SK-N-SH treated with all-trans-retinoic acid at 6 μM for 48 hours (cell line): ENCODE results near the gene ATXN7.

Experiments
- ATAC-seq: fragments of 200-7000 bp; cut with Tn5 transposase; 3 replicates; pipeline ENCODE4 v1.9.1; 2020; ENCODE audit warnings: mild to moderate bottlenecking, moderate library complexity
- BACH2 ChIP-seq: fragments of 250-450 bp; sonication (Bioruptor Pico); IDR thresholded peaks from 2 replicates; pipeline ENCODE4 v1.9.0; 2021; ENCODE audit warnings: mild to moderate bottlenecking, borderline replicate concordance
- CSDC2 ChIP-seq: fragments of 250-450 bp; sonication (Bioruptor Pico); IDR thresholded peaks from 2 replicates; pipeline ENCODE4 v1.5.0; 2020; ENCODE audit warnings: mild to moderate bottlenecking, moderate library complexity
- ESRRG ChIP-seq: fragments of 250-450 bp; sonication (Bioruptor Pico); IDR thresholded peaks from 2 replicates; pipeline ENCODE4 v1.6.1; 2021; ENCODE audit warnings: mild to moderate bottlenecking
- GLIS3 ChIP-seq: fragments of 250-450 bp; sonication (Bioruptor Pico); IDR thresholded peaks from 2 replicates; pipeline ENCODE4 v1.5.0; 2020; ENCODE audit warnings: mild to moderate bottlenecking, moderate library complexity
- ISL1 ChIP-seq: fragments of 250-450 bp; sonication (Bioruptor Pico); IDR thresholded peaks from 2 replicates; pipeline ENCODE4 v2.1.2; 2022; ENCODE audit warnings: mild to moderate bottlenecking, moderate library complexity
- OSR1 ChIP-seq: fragments of 250-450 bp; sonication (Bioruptor Pico); IDR thresholded peaks from 2 replicates; pipeline ENCODE4 v1.8.0; 2022; ENCODE audit warnings: moderate library complexity, mild to moderate bottlenecking, inconsistent platforms
- PPARA ChIP-seq: fragments of 250-450 bp; sonication (Bioruptor Pico); IDR thresholded peaks from 2 replicates; pipeline ENCODE4 v1.5.0; 2020; ENCODE audit warnings: mild to moderate bottlenecking, borderline replicate concordance
- RARB ChIP-seq: fragments of 250-450 bp; sonication (Bioruptor Pico); IDR thresholded peaks from 2 replicates; pipeline ENCODE4 v1.8.0; 2021; ENCODE audit warnings: mild to moderate bottlenecking, moderate library complexity
- SNAI2 ChIP-seq: fragments of 250-450 bp; sonication (Bioruptor Pico); IDR thresholded peaks from 2 replicates; pipeline ENCODE4 v1.5.0; 2020; ENCODE audit warnings: mild to moderate bottlenecking, moderate library complexity
- TCF4 ChIP-seq: fragments of 250-450 bp; sonication (Bioruptor Pico); IDR thresholded peaks from 2 replicates; pipeline ENCODE4 v1.8.0; 2021; ENCODE audit warnings: mild to moderate bottlenecking, moderate library complexity, borderline replicate concordance
- ZC3H10 ChIP-seq: fragments of 250-450 bp; sonication (Bioruptor Pico); IDR thresholded peaks from 2 replicates; pipeline ENCODE4 v1.5.1; 2021; ENCODE audit warnings: mild to moderate bottlenecking, moderate library complexity
- ZFP3 ChIP-seq: fragments of 250-450 bp; sonication (Bioruptor Pico); IDR thresholded peaks from 2 replicates; pipeline ENCODE4 v1.5.0; 2020; ENCODE audit warnings: mild to moderate bottlenecking, moderate library complexity
- ZFP30 ChIP-seq: fragments of 450-650 bp; formaldehyde crosslinking; IDR thresholded peaks from 2 replicates; pipeline ENCODE4 v1.5.0; 2022; ENCODE audit warnings: mild to moderate bottlenecking, moderate library complexity
- ZNF565 ChIP-seq: fragments of 450-650 bp; formaldehyde crosslinking; conservative IDR thresholded peaks from 2 replicates; pipeline ENCODE4 v1.5.0; 2020; ENCODE audit warnings: low read depth, mild to moderate bottlenecking, moderate library complexity
- ZNF70 ChIP-seq: fragments of 450-650 bp; formaldehyde crosslinking; IDR thresholded peaks from 2 replicates; pipeline ENCODE4 v1.5.0; 2020; ENCODE audit warnings: mild to moderate bottlenecking, moderate library complexity
- TF ChIP-seq, protein P1 (sequence below): fragments of 250-450 bp; sonication (Bioruptor Pico); IDR thresholded peaks from 2 replicates; pipeline ENCODE4 v1.5.1; 2020; ENCODE audit warnings: low read depth, mild to moderate bottlenecking, moderate library complexity
- TF ChIP-seq, protein P2 (sequence below): fragments of 250-450 bp; sonication (Bioruptor Pico); IDR thresholded peaks from 2 replicates; pipeline ENCODE4 v1.5.0; 2020; ENCODE audit warnings: mild to moderate bottlenecking, moderate library complexity
- TF ChIP-seq, protein P3 (sequence below): fragments of 250-450 bp; sonication (Bioruptor Pico); IDR thresholded peaks from 2 replicates; pipeline ENCODE4 v1.8.0; 2020; ENCODE audit warnings: mild to moderate bottlenecking, moderate library complexity, borderline replicate concordance
- TF ChIP-seq, protein P4 (sequence below): fragments of 250-450 bp; sonication (Bioruptor Pico); IDR thresholded peaks from 2 replicates; pipeline ENCODE4 v1.5.1; 2021; ENCODE audit warnings: mild to moderate bottlenecking, moderate library complexity
- TF ChIP-seq, protein P5 (sequence below): fragments of 250-450 bp; sonication (Bioruptor Pico); IDR thresholded peaks from 2 replicates; pipeline ENCODE4 v1.8.0; 2021; ENCODE audit warnings: low read depth, mild to moderate bottlenecking, moderate library complexity, borderline replicate concordance

The ATXN7 gene

DNA sequence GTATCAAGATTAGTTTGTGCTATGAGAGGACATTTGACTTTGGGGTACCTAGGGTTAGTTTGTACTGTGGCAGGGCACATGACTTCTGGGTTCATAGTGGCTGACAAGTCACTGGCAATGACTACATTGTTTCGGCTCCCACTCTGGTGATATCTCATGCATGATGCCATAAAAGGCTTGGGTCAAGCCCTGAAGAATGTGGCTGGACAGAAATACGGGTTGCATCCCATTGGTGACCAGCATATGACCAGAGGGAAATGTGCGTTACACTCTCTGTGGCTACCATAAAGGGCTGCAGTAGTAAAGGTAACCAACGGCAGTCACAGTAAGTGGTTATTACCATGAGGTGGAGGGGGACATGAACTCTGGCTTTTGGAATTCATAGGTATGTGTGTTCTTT is 18.5 kb upstream of the ATXN7 start (continued):
- TF ChIP-seq, protein P1, sequence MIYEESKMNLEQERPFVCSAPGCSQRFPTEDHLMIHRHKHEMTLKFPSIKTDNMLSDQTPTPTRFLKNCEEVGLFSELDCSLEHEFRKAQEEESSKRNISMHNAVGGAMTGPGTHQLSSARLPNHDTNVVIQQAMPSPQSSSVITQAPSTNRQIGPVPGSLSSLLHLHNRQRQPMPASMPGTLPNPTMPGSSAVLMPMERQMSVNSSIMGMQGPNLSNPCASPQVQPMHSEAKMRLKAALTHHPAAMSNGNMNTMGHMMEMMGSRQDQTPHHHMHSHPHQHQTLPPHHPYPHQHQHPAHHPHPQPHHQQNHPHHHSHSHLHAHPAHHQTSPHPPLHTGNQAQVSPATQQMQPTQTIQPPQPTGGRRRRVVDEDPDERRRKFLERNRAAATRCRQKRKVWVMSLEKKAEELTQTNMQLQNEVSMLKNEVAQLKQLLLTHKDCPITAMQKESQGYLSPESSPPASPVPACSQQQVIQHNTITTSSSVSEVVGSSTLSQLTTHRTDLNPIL (CRISPR knock-in tag) = no peak
- TF ChIP-seq TCF4 (CRISPR knock-in tag) = no peak
- TF ChIP-seq ZNF565 = no peak
- TF ChIP-seq SNAI2 (CRISPR knock-in tag) = no peak
- TF ChIP-seq ZFP3 (CRISPR knock-in tag) = no peak
- TF ChIP-seq, all 23 proteins: peak for 0

DNA sequence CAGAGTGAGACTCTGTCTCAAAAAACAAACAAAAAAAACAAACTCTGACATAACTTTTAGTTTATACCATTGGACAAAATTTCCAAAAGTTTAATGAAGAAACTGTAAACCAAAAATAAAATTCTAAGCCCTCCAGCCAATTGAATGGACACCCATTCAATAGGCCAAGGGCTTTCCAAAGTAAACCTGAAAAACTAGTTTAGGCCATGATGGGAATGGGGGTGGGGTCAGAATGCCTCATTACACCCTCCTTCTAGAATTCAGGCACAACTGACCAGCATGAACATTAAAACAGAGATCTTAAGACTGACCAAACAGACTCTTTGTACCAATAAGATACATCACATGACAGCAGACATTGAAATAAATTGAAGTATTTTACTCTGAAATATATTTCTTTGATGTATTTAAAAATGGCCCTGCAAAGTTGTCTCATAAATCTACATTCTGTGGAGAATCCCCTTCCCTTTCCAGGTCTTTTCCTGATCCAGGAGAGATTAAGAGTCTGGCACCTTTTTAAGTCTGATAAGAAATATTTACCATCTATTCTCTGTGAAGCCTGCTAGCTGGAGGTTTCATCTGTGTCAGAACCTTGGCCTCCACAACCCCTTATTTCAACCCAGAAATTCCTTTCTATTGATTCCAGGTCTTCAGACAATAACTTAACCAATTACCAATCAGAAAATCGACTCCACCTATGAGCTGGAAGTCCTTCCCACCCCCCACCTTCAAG is 15.8 kb upstream of the ATXN7 start:
- TF ChIP-seq ZNF70 (CRISPR knock-in tag) = no peak
- TF ChIP-seq ZC3H10 (CRISPR knock-in tag) = no peak
- TF ChIP-seq, protein P2, sequence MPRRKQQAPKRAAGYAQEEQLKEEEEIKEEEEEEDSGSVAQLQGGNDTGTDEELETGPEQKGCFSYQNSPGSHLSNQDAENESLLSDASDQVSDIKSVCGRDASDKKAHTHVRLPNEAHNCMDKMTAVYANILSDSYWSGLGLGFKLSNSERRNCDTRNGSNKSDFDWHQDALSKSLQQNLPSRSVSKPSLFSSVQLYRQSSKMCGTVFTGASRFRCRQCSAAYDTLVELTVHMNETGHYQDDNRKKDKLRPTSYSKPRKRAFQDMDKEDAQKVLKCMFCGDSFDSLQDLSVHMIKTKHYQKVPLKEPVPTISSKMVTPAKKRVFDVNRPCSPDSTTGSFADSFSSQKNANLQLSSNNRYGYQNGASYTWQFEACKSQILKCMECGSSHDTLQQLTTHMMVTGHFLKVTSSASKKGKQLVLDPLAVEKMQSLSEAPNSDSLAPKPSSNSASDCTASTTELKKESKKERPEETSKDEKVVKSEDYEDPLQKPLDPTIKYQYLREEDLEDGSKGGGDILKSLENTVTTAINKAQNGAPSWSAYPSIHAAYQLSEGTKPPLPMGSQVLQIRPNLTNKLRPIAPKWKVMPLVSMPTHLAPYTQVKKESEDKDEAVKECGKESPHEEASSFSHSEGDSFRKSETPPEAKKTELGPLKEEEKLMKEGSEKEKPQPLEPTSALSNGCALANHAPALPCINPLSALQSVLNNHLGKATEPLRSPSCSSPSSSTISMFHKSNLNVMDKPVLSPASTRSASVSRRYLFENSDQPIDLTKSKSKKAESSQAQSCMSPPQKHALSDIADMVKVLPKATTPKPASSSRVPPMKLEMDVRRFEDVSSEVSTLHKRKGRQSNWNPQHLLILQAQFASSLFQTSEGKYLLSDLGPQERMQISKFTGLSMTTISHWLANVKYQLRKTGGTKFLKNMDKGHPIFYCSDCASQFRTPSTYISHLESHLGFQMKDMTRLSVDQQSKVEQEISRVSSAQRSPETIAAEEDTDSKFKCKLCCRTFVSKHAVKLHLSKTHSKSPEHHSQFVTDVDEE (CRISPR knock-in tag) = no peak
- TF ChIP-seq ESRRG (CRISPR knock-in tag) = no peak
- TF ChIP-seq BACH2 (CRISPR knock-in tag) = no peak
- TF ChIP-seq, protein P3, sequence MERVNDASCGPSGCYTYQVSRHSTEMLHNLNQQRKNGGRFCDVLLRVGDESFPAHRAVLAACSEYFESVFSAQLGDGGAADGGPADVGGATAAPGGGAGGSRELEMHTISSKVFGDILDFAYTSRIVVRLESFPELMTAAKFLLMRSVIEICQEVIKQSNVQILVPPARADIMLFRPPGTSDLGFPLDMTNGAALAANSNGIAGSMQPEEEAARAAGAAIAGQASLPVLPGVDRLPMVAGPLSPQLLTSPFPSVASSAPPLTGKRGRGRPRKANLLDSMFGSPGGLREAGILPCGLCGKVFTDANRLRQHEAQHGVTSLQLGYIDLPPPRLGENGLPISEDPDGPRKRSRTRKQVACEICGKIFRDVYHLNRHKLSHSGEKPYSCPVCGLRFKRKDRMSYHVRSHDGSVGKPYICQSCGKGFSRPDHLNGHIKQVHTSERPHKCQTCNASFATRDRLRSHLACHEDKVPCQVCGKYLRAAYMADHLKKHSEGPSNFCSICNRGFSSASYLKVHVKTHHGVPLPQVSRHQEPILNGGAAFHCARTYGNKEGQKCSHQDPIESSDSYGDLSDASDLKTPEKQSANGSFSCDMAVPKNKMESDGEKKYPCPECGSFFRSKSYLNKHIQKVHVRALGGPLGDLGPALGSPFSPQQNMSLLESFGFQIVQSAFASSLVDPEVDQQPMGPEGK (CRISPR knock-in tag) = no peak
- no peak for TF ChIP-seq OSR1
- TF ChIP-seq, protein P4, sequence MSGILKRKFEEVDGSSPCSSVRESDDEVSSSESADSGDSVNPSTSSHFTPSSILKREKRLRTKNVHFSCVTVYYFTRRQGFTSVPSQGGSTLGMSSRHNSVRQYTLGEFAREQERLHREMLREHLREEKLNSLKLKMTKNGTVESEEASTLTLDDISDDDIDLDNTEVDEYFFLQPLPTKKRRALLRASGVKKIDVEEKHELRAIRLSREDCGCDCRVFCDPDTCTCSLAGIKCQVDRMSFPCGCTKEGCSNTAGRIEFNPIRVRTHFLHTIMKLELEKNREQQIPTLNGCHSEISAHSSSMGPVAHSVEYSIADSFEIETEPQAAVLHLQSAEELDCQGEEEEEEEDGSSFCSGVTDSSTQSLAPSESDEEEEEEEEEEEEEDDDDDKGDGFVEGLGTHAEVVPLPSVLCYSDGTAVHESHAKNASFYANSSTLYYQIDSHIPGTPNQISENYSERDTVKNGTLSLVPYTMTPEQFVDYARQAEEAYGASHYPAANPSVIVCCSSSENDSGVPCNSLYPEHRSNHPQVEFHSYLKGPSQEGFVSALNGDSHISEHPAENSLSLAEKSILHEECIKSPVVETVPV (CRISPR knock-in tag) = no peak
- TF ChIP-seq ZNF565 = no peak
- no peak for TF ChIP-seq CSDC2 (CRISPR knock-in tag)
- no peak for TF ChIP-seq SNAI2 (CRISPR knock-in tag)
- TF ChIP-seq ZFP30 (CRISPR knock-in tag) = no peak
- TF ChIP-seq ISL1 (CRISPR knock-in tag) = no peak
- no peak for TF ChIP-seq RARB (CRISPR knock-in tag)
- ATAC-seq = no peak

DNA sequence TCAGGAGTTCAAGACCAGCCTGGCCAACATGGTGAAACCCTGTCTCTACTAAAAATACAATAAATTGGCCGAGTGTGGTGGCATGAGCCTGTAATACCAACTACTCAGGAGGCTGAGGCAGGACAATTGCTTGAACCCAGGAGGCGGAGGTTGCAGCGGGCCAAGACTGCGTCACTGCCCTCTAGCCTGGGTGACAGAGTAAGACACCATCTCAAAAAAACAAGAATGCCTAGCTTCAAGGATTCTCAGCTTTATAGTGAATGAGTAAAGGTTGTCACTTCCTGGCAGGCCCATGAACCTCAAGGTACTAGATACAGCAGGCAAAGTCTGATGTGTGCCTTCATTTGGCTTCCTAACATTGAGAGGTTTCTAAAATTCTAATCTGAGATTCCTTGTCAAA is 14.5 kb upstream of the ATXN7 start:
- ATAC-seq = no peak
- TF ChIP-seq, protein P3 (CRISPR knock-in tag) = no peak
- TF ChIP-seq, protein P4 (CRISPR knock-in tag) = no peak
- TF ChIP-seq, protein P2 (CRISPR knock-in tag) = no peak
- TF ChIP-seq, protein P5, sequence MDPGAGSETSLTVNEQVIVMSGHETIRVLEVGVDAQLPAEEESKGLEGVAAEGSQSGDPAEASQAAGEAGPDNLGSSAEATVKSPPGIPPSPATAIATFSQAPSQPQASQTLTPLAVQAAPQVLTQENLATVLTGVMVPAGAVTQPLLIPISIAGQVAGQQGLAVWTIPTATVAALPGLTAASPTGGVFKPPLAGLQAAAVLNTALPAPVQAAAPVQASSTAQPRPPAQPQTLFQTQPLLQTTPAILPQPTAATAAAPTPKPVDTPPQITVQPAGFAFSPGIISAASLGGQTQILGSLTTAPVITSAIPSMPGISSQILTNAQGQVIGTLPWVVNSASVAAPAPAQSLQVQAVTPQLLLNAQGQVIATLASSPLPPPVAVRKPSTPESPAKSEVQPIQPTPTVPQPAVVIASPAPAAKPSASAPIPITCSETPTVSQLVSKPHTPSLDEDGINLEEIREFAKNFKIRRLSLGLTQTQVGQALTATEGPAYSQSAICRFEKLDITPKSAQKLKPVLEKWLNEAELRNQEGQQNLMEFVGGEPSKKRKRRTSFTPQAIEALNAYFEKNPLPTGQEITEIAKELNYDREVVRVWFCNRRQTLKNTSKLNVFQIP (CRISPR knock-in tag) = no peak
- TF ChIP-seq ZNF70 (CRISPR knock-in tag) = no peak
- no peak for TF ChIP-seq PPARA (CRISPR knock-in tag)
- TF ChIP-seq ZNF565 = no peak
- TF ChIP-seq, protein P1 (CRISPR knock-in tag) = no peak
- TF ChIP-seq GLIS3 (CRISPR knock-in tag) = no peak
